ENCODE results near the gene KLF6. TPM values are rescaled to one million over a fixed set of nuclear protein-coding genes. Genes with fewer than 3 reads are reported as not detected.

Gene KLF6
- total and polyA plus RNA-seq, 2 donors (not counting 1 experiment from before 2014, with no cell fraction given), result 96.1 to 105 TPM

DNA sequence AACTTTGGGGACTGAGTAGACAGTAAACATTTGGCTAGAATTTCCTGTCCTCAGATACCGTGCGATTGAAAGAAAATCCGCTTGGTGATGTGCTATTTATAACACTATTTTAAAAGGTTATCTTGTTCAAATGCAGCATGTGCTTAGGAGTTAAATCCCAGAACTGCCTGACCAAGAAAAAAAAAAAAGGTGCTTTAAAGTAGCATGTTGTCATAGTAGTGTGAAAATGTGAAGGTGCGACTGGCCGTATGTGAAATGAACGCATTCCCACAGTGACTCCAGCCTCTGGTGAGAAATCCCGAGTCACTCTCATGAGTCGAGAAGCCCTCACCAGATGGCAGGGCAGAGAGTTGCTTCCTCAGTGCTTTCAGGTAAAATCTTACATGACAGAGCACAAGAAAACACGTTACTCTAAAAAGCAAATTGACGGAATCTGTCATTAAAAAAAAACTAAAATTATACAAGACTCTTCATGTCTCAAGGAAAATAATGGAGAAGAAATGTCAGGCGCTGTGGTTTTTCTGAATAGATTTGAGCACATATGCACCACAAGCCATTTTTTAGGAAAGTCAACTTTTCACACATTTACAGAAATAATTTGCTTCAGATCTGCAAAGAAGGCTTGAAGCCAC is 18.4 kb upstream of the KLF6 start:
- H2AFZ ChIP-seq (ENCODE audit: low read length), result no peak overlapping the region
- H3K9ac ChIP-seq (ENCODE audit: insufficient read depth, low read length), result no peak overlapping the region
- H3K4me3 ChIP-seq (replicated peaks in 1 of 4; ENCODE audit: control extremely low read depth in 1 of 4, insufficient read depth in 1 of 4, low read depth in 3 of 4, low read length in 4 of 4), result no peak overlapping the region
- no peak overlapping the region for H3K27ac ChIP-seq (ENCODE audit: insufficient read depth, low read length)
- DNase-seq (ENCODE audit: low read depth in 2 of 2), result peak in 1 of 2 donors; percentile 35
- no peaks in the 10 kb centered on the region for H3K27me3 ChIP-seq (ENCODE audit: control insufficient read depth, insufficient read depth, low read length)
- peaks cover 23% of the 10 kb centered on the region for H3K4me1 ChIP-seq (ENCODE audit: control insufficient read depth, extremely low read depth, insufficient read depth, low read length)
- no peaks in the 10 kb centered on the region for H3K79me2 ChIP-seq (ENCODE audit: control insufficient read depth, insufficient read depth, low read length)
- H3K4me2 ChIP-seq (ENCODE audit: extremely low read depth, insufficient read depth, low read length), result no peak overlapping the region
- no peaks in the 10 kb centered on the region for H4K20me1 ChIP-seq (ENCODE audit: control insufficient read depth, extremely low read depth, insufficient read depth, low read length)
- TF ChIP-seq EZH2 (IDR thresholded peaks at IDR 0.05; ENCODE audit: low read length, missing control alignments), result no peak
- TF ChIP-seq, protein P1, sequence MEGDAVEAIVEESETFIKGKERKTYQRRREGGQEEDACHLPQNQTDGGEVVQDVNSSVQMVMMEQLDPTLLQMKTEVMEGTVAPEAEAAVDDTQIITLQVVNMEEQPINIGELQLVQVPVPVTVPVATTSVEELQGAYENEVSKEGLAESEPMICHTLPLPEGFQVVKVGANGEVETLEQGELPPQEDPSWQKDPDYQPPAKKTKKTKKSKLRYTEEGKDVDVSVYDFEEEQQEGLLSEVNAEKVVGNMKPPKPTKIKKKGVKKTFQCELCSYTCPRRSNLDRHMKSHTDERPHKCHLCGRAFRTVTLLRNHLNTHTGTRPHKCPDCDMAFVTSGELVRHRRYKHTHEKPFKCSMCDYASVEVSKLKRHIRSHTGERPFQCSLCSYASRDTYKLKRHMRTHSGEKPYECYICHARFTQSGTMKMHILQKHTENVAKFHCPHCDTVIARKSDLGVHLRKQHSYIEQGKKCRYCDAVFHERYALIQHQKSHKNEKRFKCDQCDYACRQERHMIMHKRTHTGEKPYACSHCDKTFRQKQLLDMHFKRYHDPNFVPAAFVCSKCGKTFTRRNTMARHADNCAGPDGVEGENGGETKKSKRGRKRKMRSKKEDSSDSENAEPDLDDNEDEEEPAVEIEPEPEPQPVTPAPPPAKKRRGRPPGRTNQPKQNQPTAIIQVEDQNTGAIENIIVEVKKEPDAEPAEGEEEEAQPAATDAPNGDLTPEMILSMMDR (conservative IDR thresholded peaks at IDR 0.05 in 1 of 2, IDR thresholded peaks at IDR 0.05 in 1 of 2; ENCODE audit: low read depth in 1 of 2, low read length in 2 of 2), result no peak
- H3K9me3 ChIP-seq (ENCODE audit: control insufficient read depth, insufficient read depth, low read depth, low read length), result no peaks in the 10 kb centered on the region
- no peaks in the 10 kb centered on the region for H3K36me3 ChIP-seq (ENCODE audit: control insufficient read depth, insufficient read depth, low read length)

DNA sequence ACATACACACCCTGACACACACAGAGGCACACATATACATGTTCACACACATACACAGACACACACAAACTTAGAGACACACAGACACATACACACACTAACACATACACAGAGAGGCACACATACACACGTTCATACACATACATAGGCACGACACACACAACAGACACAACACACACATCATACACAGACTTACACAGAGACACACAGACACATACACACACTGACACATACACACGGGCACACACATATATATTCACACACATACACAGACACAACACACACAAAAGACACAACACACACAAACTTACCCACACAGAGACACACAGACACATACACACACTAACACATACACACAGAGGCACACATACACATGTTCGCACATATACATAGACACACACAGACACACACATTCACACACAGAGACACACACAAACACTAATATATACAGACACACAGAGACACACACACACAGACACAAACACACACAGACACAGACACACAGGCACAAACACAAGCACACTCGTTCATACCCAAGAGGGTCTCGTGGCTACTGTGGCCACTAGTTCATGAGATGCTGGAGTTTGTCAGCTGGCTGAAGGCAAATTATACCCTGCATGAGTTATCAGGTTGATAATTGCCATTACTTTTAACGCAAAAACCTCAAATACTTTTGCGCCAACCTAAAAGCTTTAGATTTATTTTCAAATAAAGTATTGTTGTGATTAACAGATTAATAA is 17.7 kb upstream of the KLF6 start:
- Histone ChIP-seq H2AFZ (ENCODE audit: low read length) (no peak overlapping the region), H4K20me1 (ENCODE audit: control insufficient read depth, extremely low read depth, insufficient read depth, low read length) (no peaks in the 10 kb centered on the region), H3K4me2 (ENCODE audit: extremely low read depth, insufficient read depth, low read length) (no peak overlapping the region), H3K4me1 (ENCODE audit: control insufficient read depth, extremely low read depth, insufficient read depth, low read length) (peaks cover 23% of the 10 kb centered on the region), H3K9ac (ENCODE audit: insufficient read depth, low read length) (no peak overlapping the region), H3K4me3 (replicated peaks in 1 of 4; ENCODE audit: control extremely low read depth in 1 of 4, insufficient read depth in 1 of 4, low read depth in 3 of 4, low read length in 4 of 4) (no peak overlapping the region), H3K79me2 (ENCODE audit: control insufficient read depth, insufficient read depth, low read length) (no peaks in the 10 kb centered on the region), H3K9me3 (ENCODE audit: control insufficient read depth, insufficient read depth, low read depth, low read length) (no peaks in the 10 kb centered on the region), H3K27me3 (ENCODE audit: control insufficient read depth, insufficient read depth, low read length) (no peaks in the 10 kb centered on the region), H3K36me3 (ENCODE audit: control insufficient read depth, insufficient read depth, low read length) (no peaks in the 10 kb centered on the region), H3K27ac (ENCODE audit: insufficient read depth, low read length) (no peak overlapping the region)
- no peak for DNase-seq (ENCODE audit: low read depth in 2 of 2)
- TF ChIP-seq, protein P1 (conservative IDR thresholded peaks at IDR 0.05 in 1 of 2, IDR thresholded peaks at IDR 0.05 in 1 of 2; ENCODE audit: low read depth in 1 of 2, low read length in 2 of 2), result no peak
- no peak for TF ChIP-seq EZH2 (IDR thresholded peaks at IDR 0.05; ENCODE audit: low read length, missing control alignments)

- no peak for TF ChIP-seq EZH2 (IDR thresholded peaks at IDR 0.05; ENCODE audit: low read length, missing control alignments)
- TF ChIP-seq, protein P1 (conservative IDR thresholded peaks at IDR 0.05 in 1 of 2, IDR thresholded peaks at IDR 0.05 in 1 of 2; ENCODE audit: low read depth in 1 of 2, low read length in 2 of 2), result no peak
- Histone ChIP-seq H3K36me3 (ENCODE audit: control insufficient read depth, insufficient read depth, low read length) (no peaks in the 10 kb centered on the region), H2AFZ (ENCODE audit: low read length) (no peak overlapping the region), H3K4me1 (ENCODE audit: control insufficient read depth, extremely low read depth, insufficient read depth, low read length) (peaks cover 14% of the 10 kb centered on the region), H3K9me3 (ENCODE audit: control insufficient read depth, insufficient read depth, low read depth, low read length) (no peaks in the 10 kb centered on the region), H3K79me2 (ENCODE audit: control insufficient read depth, insufficient read depth, low read length) (no peaks in the 10 kb centered on the region), H4K20me1 (ENCODE audit: control insufficient read depth, extremely low read depth, insufficient read depth, low read length) (no peaks in the 10 kb centered on the region), H3K4me3 (replicated peaks in 1 of 4; ENCODE audit: control extremely low read depth in 1 of 4, insufficient read depth in 1 of 4, low read depth in 3 of 4, low read length in 4 of 4) (no peak overlapping the region), H3K27ac (ENCODE audit: insufficient read depth, low read length) (no peak overlapping the region), H3K9ac (ENCODE audit: insufficient read depth, low read length) (no peak overlapping the region), H3K4me2 (ENCODE audit: extremely low read depth, insufficient read depth, low read length) (no peak overlapping the region), H3K27me3 (ENCODE audit: control insufficient read depth, insufficient read depth, low read length) (no peaks in the 10 kb centered on the region)
- DNase-seq (ENCODE audit: low read depth in 2 of 2), result no peak
These were observed 16.7 kb upstream of the KLF6 start for GRCh38 chr10:3801558-3802192.

Data from fibroblast of lung (primary cell).